Sigmoid colon (tissue), 7 donors: ENCODE data around the gene TMEM271. TPM values are rescaled to one million over a fixed set of nuclear protein-coding genes. Genes with fewer than 3 reads are reported as not detected.

Experiments
- DNase-seq: peaks from one replicate; pipeline ENCODE4 v3.0.0-alpha.2; 2019
- H3K27ac ChIP-seq, 4 donors: fragments of 200-600 bp; sonication (generic); one replicate each; pipeline ENCODE4 v1.5.1; 2016 to 2019; ENCODE audit warnings: mild to moderate bottlenecking in 1 of 4
- H3K27me3 ChIP-seq, 3 donors: fragments of 200-600 bp; sonication (generic); one replicate each; pipeline ENCODE4 v1.5.1; 2019; ENCODE audit warnings: mild to moderate bottlenecking in 1 of 3
- H3K36me3 ChIP-seq, 4 donors: fragments of 200-600 bp; sonication (generic); one replicate each; pipeline ENCODE4 v1.5.1; 2016 to 2019
- H3K4me1 ChIP-seq, 4 donors: fragments of 200-600 bp; sonication (generic); one replicate each; pipeline ENCODE4 v1.5.1; 2017 to 2019
- H3K4me3 ChIP-seq, 4 donors: fragments of 200-600 bp; sonication (generic); one replicate each; pipeline ENCODE4 v1.5.1; 2017 to 2019; ENCODE audit warnings: mild to moderate bottlenecking in 2 of 4, moderate library complexity in 1 of 4
- H3K9me3 ChIP-seq, 4 donors: fragments of 200-600 bp in 3 of 4; sonication (generic) in 3 of 4; one replicate each; pipeline versions ENCODE4 v1.5.1 to v1.6.1; 2013 to 2019
- EP300 ChIP-seq, 4 donors: sonication (generic); formaldehyde crosslinking; IDR thresholded peaks; one replicate each; pipeline ENCODE4 v1.6.1; 2017; ENCODE audit warnings: antibody characterized with exemption in 4 of 4
- POLR2A ChIP-seq, 2 donors: fragments of 450-650 bp; IDR thresholded peaks; one replicate each; pipeline ENCODE4 v1.6.1; 2016; ENCODE audit warnings: antibody characterized with exemption in 2 of 2, mild to moderate bottlenecking in 2 of 2, moderate library complexity in 2 of 2
- POLR2AphosphoS5 ChIP-seq, 4 donors: sonication (generic); formaldehyde crosslinking; IDR thresholded peaks; one replicate each; pipeline ENCODE4 v1.6.1; 2017; ENCODE audit warnings: antibody characterized with exemption in 4 of 4
- WGBS, 2 donors: extraction: QIAGEN DNeasy Blood & Tissue Kit; methylation state at CpG; one replicate each; pipeline ENCODE4 v1.1.7; 2013; 5-methylcytosine and 5-hydroxymethylcytosine counted together
- intact Hi-C: fragments of 100-400 bp; cut with DNase I; formaldehyde crosslinking; loops from one replicate; pipeline ENCODE4 v1.15.1; 2023
- polyA plus RNA-seq, 3 donors: library from polyadenylated mRNA; stranded (reverse); fragments of 200-250 nt; gene quantifications; one replicate each; pipeline ENCODE4 v1.2.3, GENCODE V29; 2013
- total RNA-seq, 4 donors: library from RNA; depleted of rRNA; stranded (reverse); fragments of >200 nt; gene quantifications; one replicate each; pipeline ENCODE4 v1.1.0, GENCODE V29; 2016
- TF ChIP-seq, protein P1 (sequence below), 4 experiments: fragments of 450-650 bp in 3 of 4; fragments of 200-600 bp in 1 of 4; IDR thresholded peaks; one replicate each; pipeline ENCODE4 v1.5.1; 2016 to 2019; ENCODE audit warnings: antibody characterized with exemption in 4 of 4, mild to moderate bottlenecking in 3 of 4, moderate library complexity in 2 of 4
- donor health status: healthy with polysubstance abuse.
- donor health status: Bipolar disorder and iron deficiency.
- donor health status: healthy.

The TMEM271 gene
- total and polyA plus RNA-seq, 7 donors = 0.06 to 0.41 (median 0.36) TPM; not detected in 4

DNA sequence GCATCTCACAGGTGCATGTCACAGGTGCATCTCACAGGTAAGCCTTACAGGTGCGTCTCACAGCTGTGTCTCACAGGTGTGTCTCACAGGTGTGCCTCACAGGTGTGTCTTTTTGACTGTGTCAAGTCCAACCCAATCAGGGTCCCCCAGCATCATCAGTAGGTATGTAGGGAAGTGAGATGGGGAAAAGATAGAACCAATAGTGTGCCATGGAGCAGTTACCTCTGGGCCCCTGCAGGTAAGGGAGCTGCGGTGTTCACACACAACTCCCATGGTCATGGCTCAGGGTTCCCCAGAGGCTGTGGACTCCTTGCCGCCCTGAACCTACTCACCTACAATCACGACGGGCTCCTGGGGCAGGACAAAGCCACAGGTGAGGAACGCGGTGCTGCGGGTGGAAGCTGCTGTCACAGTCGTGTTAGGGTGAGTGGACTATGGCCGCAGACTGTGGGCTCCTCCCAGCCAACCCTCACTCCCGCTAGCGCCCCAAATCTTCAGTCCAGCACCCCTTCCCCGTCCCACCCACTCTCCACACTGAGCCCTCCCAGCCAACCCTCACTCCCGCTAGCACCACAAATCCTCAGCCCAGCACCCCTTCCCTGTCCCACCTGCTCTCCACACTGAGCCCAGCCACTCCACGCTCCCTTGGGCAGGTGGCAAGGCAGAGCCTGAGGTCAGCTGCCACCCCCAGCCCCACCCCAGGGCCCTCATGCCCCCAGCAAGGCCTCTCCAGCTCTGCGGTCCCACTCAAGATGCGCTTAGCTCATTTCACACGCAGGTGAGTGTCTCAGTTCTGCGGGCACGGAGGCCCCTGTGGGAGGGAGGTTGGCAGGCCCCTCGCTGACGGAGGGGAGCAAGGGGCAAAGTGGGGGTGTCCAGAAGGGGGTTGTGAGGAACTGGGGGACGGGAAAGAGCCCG lies 47.2 kb upstream of the TMEM271 start:
- DNase-seq = no peak
- WGBS, 2 donors = 77 to 78% methylated on average over 24 of the region's 24 CpGs
- Histone ChIP-seq H3K4me1 (no peaks in the 10 kb centered on the region), H3K4me3 (no peak overlapping the region), H3K27me3 (peaks cover 0 to 24% (median 0%) of the 10 kb centered on the region in 3 donors), H3K9me3 (no peaks in the 10 kb centered on the region), H3K36me3 (no peaks in the 10 kb centered on the region), H3K27ac (no peak overlapping the region)
- intact Hi-C loops = no loop called here
- TF ChIP-seq EP300 (IDR thresholded peaks at IDR 0.05) (no peak), POLR2AphosphoS5 (IDR thresholded peaks at IDR 0.05) (no peak), POLR2A (IDR thresholded peaks at IDR 0.05) (no peak)
- TF ChIP-seq, protein P1, sequence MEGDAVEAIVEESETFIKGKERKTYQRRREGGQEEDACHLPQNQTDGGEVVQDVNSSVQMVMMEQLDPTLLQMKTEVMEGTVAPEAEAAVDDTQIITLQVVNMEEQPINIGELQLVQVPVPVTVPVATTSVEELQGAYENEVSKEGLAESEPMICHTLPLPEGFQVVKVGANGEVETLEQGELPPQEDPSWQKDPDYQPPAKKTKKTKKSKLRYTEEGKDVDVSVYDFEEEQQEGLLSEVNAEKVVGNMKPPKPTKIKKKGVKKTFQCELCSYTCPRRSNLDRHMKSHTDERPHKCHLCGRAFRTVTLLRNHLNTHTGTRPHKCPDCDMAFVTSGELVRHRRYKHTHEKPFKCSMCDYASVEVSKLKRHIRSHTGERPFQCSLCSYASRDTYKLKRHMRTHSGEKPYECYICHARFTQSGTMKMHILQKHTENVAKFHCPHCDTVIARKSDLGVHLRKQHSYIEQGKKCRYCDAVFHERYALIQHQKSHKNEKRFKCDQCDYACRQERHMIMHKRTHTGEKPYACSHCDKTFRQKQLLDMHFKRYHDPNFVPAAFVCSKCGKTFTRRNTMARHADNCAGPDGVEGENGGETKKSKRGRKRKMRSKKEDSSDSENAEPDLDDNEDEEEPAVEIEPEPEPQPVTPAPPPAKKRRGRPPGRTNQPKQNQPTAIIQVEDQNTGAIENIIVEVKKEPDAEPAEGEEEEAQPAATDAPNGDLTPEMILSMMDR (IDR thresholded peaks at IDR 0.05) = no peak

GRCh38 chr4:622071-622995 lies 46.2 kb upstream of the TMEM271 start:
- peaks cover 0 to 30% (median 0%) of the 10 kb centered on the region in 3 donors for H3K27me3 ChIP-seq
- no peak overlapping the region for H3K27ac ChIP-seq
- H3K36me3 ChIP-seq = no peaks in the 10 kb centered on the region
- H3K9me3 ChIP-seq = no peaks in the 10 kb centered on the region
- DNase-seq = no peak
- intact Hi-C loops = no loop called here
- WGBS, 2 donors = 74 to 89% methylated on average over 22 of the region's 22 CpGs
- TF ChIP-seq EP300 (IDR thresholded peaks at IDR 0.05) = no peak
- no peak overlapping the region for H3K4me3 ChIP-seq
- no peaks in the 10 kb centered on the region for H3K4me1 ChIP-seq

DNA sequence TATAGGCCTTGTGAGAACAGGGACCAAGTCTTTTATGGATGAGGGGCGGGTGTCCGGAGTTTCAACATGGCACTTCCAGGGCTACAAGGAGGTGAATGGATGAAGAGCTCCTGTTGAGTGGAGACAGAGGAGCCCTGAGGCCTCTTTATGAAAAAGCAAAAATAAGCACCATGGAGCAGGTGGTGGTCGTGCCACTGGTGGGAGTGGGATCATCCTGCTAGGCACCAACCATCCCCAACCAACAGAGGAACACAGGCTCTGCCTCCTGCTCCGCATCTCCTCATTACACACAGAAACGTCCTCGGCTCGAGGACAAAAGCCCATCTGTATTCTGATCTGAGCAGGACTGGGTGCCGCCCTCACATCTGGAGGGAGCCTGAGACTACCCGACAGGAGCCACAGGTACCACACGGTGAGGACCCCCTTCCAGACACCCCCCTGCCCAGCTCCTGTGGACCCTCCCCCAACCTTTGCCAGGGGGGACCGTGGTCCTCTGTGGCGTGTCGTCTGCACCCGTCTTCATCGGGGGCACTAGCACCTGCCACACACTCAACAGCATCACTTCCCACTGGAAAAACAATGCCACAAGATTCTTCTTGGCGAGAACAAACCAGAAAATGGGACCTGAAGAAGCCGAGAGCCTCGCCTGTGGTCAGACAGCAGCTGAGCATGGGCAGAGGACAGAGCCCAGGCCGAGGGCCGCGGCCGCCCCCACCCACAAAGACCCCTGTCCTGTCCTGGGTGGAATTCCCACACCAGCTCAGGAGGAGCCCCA lies 45.4 kb upstream of the TMEM271 start:
- H3K4me1 ChIP-seq = no peaks in the 10 kb centered on the region
- no peak for TF ChIP-seq POLR2AphosphoS5 (IDR thresholded peaks at IDR 0.05)
- TF ChIP-seq, protein P1 (IDR thresholded peaks at IDR 0.05) = no peak
- TF ChIP-seq POLR2A (IDR thresholded peaks at IDR 0.05) = no peak
- TF ChIP-seq EP300 (IDR thresholded peaks at IDR 0.05) = no peak
- H3K9me3 ChIP-seq = no peaks in the 10 kb centered on the region
- peaks cover 0 to 31% (median 0%) of the 10 kb centered on the region in 3 donors for H3K27me3 ChIP-seq
- WGBS, 2 donors = 84 to 86% methylated on average over 22 of the region's 22 CpGs
- H3K4me3 ChIP-seq = no peak overlapping the region
- H3K36me3 ChIP-seq = no peaks in the 10 kb centered on the region
- intact Hi-C loops = no loop called here
- H3K27ac ChIP-seq = no peak overlapping the region
- no peak for DNase-seq

- H3K4me3 ChIP-seq = no peak overlapping the region
- intact Hi-C loops = no loop called here
- no peaks in the 10 kb centered on the region for H3K4me1 ChIP-seq
- TF ChIP-seq POLR2AphosphoS5 (IDR thresholded peaks at IDR 0.05) (no peak), POLR2A (IDR thresholded peaks at IDR 0.05) (no peak), EP300 (IDR thresholded peaks at IDR 0.05) (no peak)
- TF ChIP-seq, protein P1 (IDR thresholded peaks at IDR 0.05) = no peak
- H3K27ac ChIP-seq = no peak overlapping the region
- no peak for DNase-seq
- H3K27me3 ChIP-seq = peaks cover 0 to 29% (median 0%) of the 10 kb centered on the region in 3 donors
- 90 to 92% methylated on average over 19 of the region's 19 CpGs for WGBS, 2 donors
- no peaks in the 10 kb centered on the region for H3K36me3 ChIP-seq
- no peaks in the 10 kb centered on the region for H3K9me3 ChIP-seq
These were observed 44.8 kb upstream of the TMEM271 start for GRCh38 chr4:620851-621261.
